GM12878 (cell line): Measurements from ENCODE around the gene GRIK5. TPM values are rescaled to one million over a fixed set of nuclear protein-coding genes. Genes with fewer than 3 reads are reported as not detected.

Source experiments
- ATAC-seq: fragments of 200-7000 bp; cut with Tn5 transposase; 3 replicates; pipeline ENCODE4 v1.9.1; 2020; ENCODE audit warnings: mild to moderate bottlenecking, moderate library complexity
- BruUV-seq: library from RNA; stranded (reverse); fragments of 400-500 nt; replicated peaks from 2 replicates; lab custom pipeline; 2021; lab: Mats Ljungman, UMichigan
- CTCF ChIA-PET: fragments of 300-600 bp; sonication (Branson Sonifier 250); formaldehyde crosslinking; extraction: SDS; loops from one replicate; lab custom pipeline; 2021; ENCODE audit warnings: inconsistent platforms; lab: Yijun Ruan, JAX
- POLR2A ChIA-PET: fragments of 350-600 bp; formaldehyde crosslinking; extraction: SDS; loops from one replicate; lab custom pipeline; 2021; ENCODE audit warnings: inconsistent platforms; lab: Charles Lee
- RAD21 ChIA-PET: fragments of 300-600 bp; sonication (Branson Sonifier 250); formaldehyde crosslinking; loops from one replicate; lab custom pipeline; 2023; ENCODE audit warnings: antibody characterized with exemption; ENCODE audit not compliant: unreplicated experiment; lab: Charles Lee
- SMC1A ChIA-PET: fragments of 300-600 bp; sonication (Branson Sonifier 250); formaldehyde crosslinking; loops from one replicate; lab custom pipeline; 2023; ENCODE audit not compliant: unreplicated experiment, uncharacterized antibody; lab: Charles Lee
- DNase-seq: peaks from one replicate; pipeline ENCODE4 v3.0.0-alpha.2; 2011; ENCODE audit warnings: low read depth, low spot score
- FAIRE-seq: peaks from 3 replicates; lab custom pipeline; 2011; peaks lifted over from hg19 to GRCh38; lab: Jason Lieb, UNC
- H2AFZ ChIP-seq: 2 replicates; pipeline ENCODE4 v1.6.0; 2011; ENCODE audit warnings: low read depth, low read length, control low read depth; ENCODE audit not compliant: control insufficient read depth
- H3K27ac ChIP-seq: 2 replicates; pipeline ENCODE4 v1.5.1; 2011; ENCODE audit warnings: control low read depth; ENCODE audit not compliant: control insufficient read depth, insufficient read depth
- H3K27me3 ChIP-seq, 2 experiments: replicated peaks in 1 of 2; 2 replicates each; pipeline versions ENCODE4 v1.6.0 to v1.6.1; 2011; ENCODE audit warnings: low read length in 1 of 2; ENCODE audit not compliant: control insufficient read depth in 2 of 2, insufficient read depth in 2 of 2
- H3K36me3 ChIP-seq, 2 experiments: 2 replicates each; pipeline ENCODE4 v1.5.1; 2011; ENCODE audit warnings: low read length in 1 of 2; ENCODE audit not compliant: control insufficient read depth in 2 of 2, insufficient read depth in 2 of 2
- H3K4me1 ChIP-seq: 2 replicates; pipeline ENCODE4 v1.6.1; 2011; ENCODE audit warnings: mild to moderate bottlenecking, low read length, moderate library complexity, mixed read lengths; ENCODE audit not compliant: control insufficient read depth, insufficient read depth
- H3K4me2 ChIP-seq: 2 replicates; pipeline ENCODE4 v1.6.0; 2011; ENCODE audit warnings: control low read depth; ENCODE audit not compliant: control insufficient read depth, insufficient read depth
- H3K4me3 ChIP-seq: fragments of 200-600 bp; sonication (generic); 2 replicates; pipeline ENCODE4 v1.5.1; 2016
- H3K79me2 ChIP-seq: 2 replicates; pipeline ENCODE4 v1.6.0; 2011; ENCODE audit warnings: low read length; ENCODE audit not compliant: control insufficient read depth, insufficient read depth
- H3K9ac ChIP-seq: 2 replicates; pipeline ENCODE4 v1.8.0; 2011; ENCODE audit warnings: low read length, control low read depth, mixed read lengths; ENCODE audit not compliant: control insufficient read depth, insufficient read depth
- H3K9me3 ChIP-seq: replicated peaks from 3 replicates; pipeline ENCODE4 v1.5.1; 2011; ENCODE audit warnings: mild to moderate bottlenecking, low read length; ENCODE audit not compliant: control insufficient read depth, insufficient read depth
- H4K20me1 ChIP-seq: 2 replicates; pipeline ENCODE4 v1.6.0; 2011; ENCODE audit not compliant: control insufficient read depth, insufficient read depth
- HDGF ChIP-seq: fragments of 450-650 bp; IDR thresholded peaks from 2 replicates; pipeline ENCODE4 v1.6.1; 2016; ENCODE audit warnings: antibody characterized with exemption
- NKRF ChIP-seq: fragments of 450-650 bp; conservative IDR thresholded peaks from 2 replicates; pipeline ENCODE4 v1.6.1; 2017; ENCODE audit warnings: mild to moderate bottlenecking, moderate library complexity
- ZNF622 ChIP-seq: fragments of 450-650 bp; IDR thresholded peaks from 2 replicates; pipeline ENCODE4 v1.6.1; 2017; ENCODE audit warnings: mild to moderate bottlenecking, inconsistent platforms
- WGBS: methylation state at CpG from one replicate; pipeline ENCODE4 v1.1.6; 2016; ENCODE audit warnings: low lambda C conversion rate; ENCODE audit not compliant: insufficient replicate concordance, insufficient coverage; ENCODE audit errors: missing lambda C conversion rate; 5-methylcytosine and 5-hydroxymethylcytosine counted together
- in situ Hi-C: fragments of 300-500 bp; cut with MboI; formaldehyde crosslinking; loops from 9 replicates; pipeline ENCODE4 v1.14.3; 2018; ENCODE audit warnings: mixed read lengths
- intact Hi-C: fragments of 100-400 bp; cut with micrococcal nuclease; formaldehyde crosslinking; loops from one replicate; pipeline ENCODE4 v1.14.2; 2022; ENCODE audit not compliant: unreplicated experiment
- polyA plus RNA-seq, 11 experiments: library from polyadenylated mRNA; depleted of rRNA in 4 of 11; unstranded in 6 of 11; stranded (reverse) in 5 of 11; fragments of >200 nt; fragmentation: Nextera tagmentation in 4 of 11; fragmentation: Illumina TruSeq in 1 of 11; extraction: Ambion mirVana in 4 of 11; extraction: Trizol in 1 of 11; gene quantifications; 1 replicate in 1 of 11; 2 replicates in 10 of 11; pipeline versions ENCODE4 v1.2.1 to v1.2.3, GENCODE V29; 2011 to 2016; ENCODE audit warnings: inconsistent platforms in 2 of 11, missing spikeins in 2 of 11, low read depth in 1 of 11
- total RNA-seq, 4 experiments: library from RNA; depleted of rRNA in 3 of 4; stranded (reverse); fragments of >200 nt in 3 of 4; fragmentation: Illumina TruSeq in 1 of 4; extraction: Trizol in 1 of 4; gene quantifications; 2 replicates each; pipeline versions ENCODE4 v1.2.1 to v1.2.3, GENCODE V29; 2013 to 2021

Gene GRIK5
- total and polyA plus RNA-seq, 10 of the 15 experiments (the other 5 are each of a cell fraction or from before 2014, with no cell fraction given) = 0.03 to 0.23 (median 0.07) TPM; not detected in 3

DNA sequence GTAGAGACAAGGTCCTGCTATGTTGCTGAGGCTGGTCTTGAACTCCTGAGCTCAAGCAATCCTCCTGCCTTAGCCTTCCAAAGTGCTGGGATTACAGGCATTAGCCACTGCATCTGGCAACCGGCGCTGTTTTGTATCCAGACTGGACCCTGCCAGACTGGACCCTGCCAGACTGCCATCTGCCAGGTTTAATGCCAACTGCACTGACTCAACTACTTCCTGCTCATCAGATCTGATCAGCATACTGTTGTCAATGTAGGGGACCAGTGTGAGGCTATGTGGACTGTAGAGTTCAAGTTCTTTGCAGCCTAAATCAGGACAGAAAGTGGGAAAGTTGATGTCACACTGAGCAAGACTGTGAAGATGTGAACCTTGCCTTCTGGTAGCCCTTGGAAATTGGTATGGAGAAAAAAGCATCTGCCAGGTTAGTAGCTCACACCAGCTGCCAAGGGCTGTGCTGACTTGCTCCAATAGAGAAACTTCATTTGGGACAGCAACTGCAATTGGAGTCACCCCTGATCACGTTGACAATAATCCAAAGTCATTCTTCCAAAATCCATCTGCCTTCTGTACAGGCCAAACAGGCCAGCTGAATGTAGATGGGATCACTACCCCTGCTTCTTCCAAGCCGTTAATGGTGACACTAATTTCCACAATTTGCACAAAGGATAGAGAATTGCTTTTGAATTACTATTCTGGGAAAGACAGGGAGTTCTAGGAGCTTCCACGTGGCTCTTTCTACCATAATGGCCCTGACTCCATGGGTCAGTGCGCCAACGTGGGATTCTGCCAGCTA, 39.2 kb downstream of the GRIK5 start:
- Histone ChIP-seq H3K4me1 (no peaks in the 10 kb centered on the region), H3K27ac (no peak overlapping the region), H3K9me3 (no peaks in the 10 kb centered on the region), H3K4me2 (no peak overlapping the region), H3K27me3 (peaks cover 0 to 2% of the 10 kb centered on the region in 2 experiments; a peak in 1 of 4 replicates), H3K36me3 (no peaks in the 10 kb centered on the region), H2AFZ (no peak overlapping the region), H4K20me1 (no peaks in the 10 kb centered on the region), H3K9ac (no peak overlapping the region), H3K4me3 (no peak overlapping the region), H3K79me2 (no peaks in the 10 kb centered on the region)
- POLR2A ChIA-PET = no interaction called here
- CTCF ChIA-PET = interaction anchor here (0.9 to 3.4 kb wide), 3 partner anchors 7 to 15 kb away, joined by 3 to 18 read pairs (median 15); no protein-coding TSS in a partner anchor
- DNase-seq (no peak), ATAC-seq (no peak), FAIRE-seq (no peak)
- 30% methylated on average over 7 of the region's 7 CpGs for WGBS
- SMC1A ChIA-PET = interaction anchor here (0.6 kb wide), 1 partner anchor 432 kb away, joined by 3 read pairs; no protein-coding TSS in a partner anchor
- RAD21 ChIA-PET = no interaction called here
- intact Hi-C loops (no loop called here), in situ Hi-C loops (no loop called here)
- TF ChIP-seq HDGF = no peak
- no peak for TF ChIP-seq ZNF622
- TF ChIP-seq NKRF = no peak
- no TSS peak for BruUV-seq
